ENCODE data around the gene ATP1A1. TPM values are rescaled to one million over a fixed set of nuclear protein-coding genes. Genes with fewer than 3 reads are reported as not detected.

Gene ATP1A1
- polyA plus RNA-seq, 3 donors = 32.3 to 135 (median 32.7) TPM

DNA sequence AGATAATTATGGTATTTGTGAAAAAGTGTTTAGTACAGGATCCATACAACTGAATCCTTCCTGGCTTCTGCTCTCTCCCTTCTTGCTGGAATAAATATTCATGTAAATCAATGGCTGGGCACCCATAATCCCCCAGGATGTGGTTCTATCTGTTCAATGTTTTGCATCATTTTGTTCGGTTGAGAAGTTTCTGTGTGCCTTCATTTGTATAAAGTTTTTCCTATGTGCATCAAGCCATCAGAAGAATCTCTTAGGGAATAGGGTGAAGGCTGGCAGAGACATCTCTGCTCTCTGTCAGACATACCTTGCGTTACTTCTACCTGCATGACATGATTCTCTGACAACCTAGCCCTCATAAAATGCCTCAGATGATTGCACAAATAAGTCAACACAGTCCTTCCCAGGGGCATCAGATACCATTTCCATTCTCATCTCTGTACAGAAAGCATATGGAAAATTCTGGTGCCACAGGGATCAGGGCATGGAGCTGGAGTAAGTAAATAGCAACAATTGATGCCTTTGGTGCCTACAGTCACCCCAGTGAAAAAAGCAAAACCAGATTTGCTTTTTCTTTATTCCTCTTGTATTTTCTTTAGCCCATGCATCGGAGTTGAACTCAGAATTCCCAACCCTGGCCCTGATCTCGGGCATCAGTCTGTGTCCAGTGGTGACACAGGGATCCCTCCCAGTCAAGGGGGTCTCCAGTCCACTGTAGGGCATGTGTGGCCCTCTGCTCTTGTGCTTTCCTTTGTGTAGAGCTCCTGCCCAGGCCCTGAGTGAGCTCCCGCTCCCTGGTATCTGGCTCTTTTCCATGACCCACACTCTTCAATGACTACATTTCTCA lies 39.7 kb upstream of the ATP1A1 start:
- Histone ChIP-seq H3K27ac (ENCODE audit: low read depth in 1 of 2, low read length in 2 of 2) (no peak overlapping the region), H3K27me3 (ENCODE audit: control insufficient read depth in 2 of 2, insufficient read depth in 2 of 2, low read length in 2 of 2) (no peaks in the 10 kb centered on the region), H3K4me3 (replicated peaks in 1 of 3; ENCODE audit: low read depth in 2 of 3, low read length in 3 of 3) (no peak overlapping the region), H2AFZ (ENCODE audit: insufficient read depth, low read depth, low read length, poor library complexity, severe bottlenecking) (no peak overlapping the region), H3K4me1 (ENCODE audit: control insufficient read depth in 1 of 2, insufficient read depth in 2 of 2, low read length in 2 of 2) (no peaks in the 10 kb centered on the region), H3K9ac (ENCODE audit: insufficient read depth, low read length, poor library complexity, severe bottlenecking) (no peak overlapping the region), H3K4me2 (replicated peaks; ENCODE audit: extremely low read depth, low read length, poor library complexity, severe bottlenecking) (no peak overlapping the region), H4K20me1 (ENCODE audit: insufficient read depth, low read length) (no peaks in the 10 kb centered on the region), H3K79me2 (ENCODE audit: insufficient read depth, low read length) (no peaks in the 10 kb centered on the region), H3K36me3 (replicated peaks in 1 of 2; ENCODE audit: control insufficient read depth in 1 of 2, insufficient read depth in 2 of 2, low read length in 2 of 2) (no peaks in the 10 kb centered on the region), H3K9me3 (replicated peaks in 1 of 2; ENCODE audit: control insufficient read depth in 1 of 2, insufficient read depth in 1 of 2, low read length in 2 of 2) (no peaks in the 10 kb centered on the region)
- Mint-ChIP-seq H3K4me3 (no peak overlapping the region), H3K9me3 (no peaks in the 10 kb centered on the region), H3K4me1 (no peaks in the 10 kb centered on the region), H3K27ac (peak overlapping the region in 1 of 7 donors; percentile 63), H3K36me3 (no peaks in the 10 kb centered on the region), H3K27me3 (ENCODE audit: low read depth in 3 of 3) (peaks cover 3 to 6% (median 4%) of the 10 kb centered on the region in 3 donors)
- no peak for DNase-seq
- intact Hi-C loops (cut with micrococcal nuclease) = no loop called here
- TF ChIP-seq, protein P1, sequence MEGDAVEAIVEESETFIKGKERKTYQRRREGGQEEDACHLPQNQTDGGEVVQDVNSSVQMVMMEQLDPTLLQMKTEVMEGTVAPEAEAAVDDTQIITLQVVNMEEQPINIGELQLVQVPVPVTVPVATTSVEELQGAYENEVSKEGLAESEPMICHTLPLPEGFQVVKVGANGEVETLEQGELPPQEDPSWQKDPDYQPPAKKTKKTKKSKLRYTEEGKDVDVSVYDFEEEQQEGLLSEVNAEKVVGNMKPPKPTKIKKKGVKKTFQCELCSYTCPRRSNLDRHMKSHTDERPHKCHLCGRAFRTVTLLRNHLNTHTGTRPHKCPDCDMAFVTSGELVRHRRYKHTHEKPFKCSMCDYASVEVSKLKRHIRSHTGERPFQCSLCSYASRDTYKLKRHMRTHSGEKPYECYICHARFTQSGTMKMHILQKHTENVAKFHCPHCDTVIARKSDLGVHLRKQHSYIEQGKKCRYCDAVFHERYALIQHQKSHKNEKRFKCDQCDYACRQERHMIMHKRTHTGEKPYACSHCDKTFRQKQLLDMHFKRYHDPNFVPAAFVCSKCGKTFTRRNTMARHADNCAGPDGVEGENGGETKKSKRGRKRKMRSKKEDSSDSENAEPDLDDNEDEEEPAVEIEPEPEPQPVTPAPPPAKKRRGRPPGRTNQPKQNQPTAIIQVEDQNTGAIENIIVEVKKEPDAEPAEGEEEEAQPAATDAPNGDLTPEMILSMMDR (IDR thresholded peaks at IDR 0.05) = no peak
- WGBS (ENCODE audit: insufficient coverage) = 96% methylated on average over 4 of the region's 5 CpGs

- Mint-ChIP-seq H3K4me3 (no peak overlapping the region), H3K27me3 (ENCODE audit: low read depth in 3 of 3) (peaks cover 3 to 6% (median 6%) of the 10 kb centered on the region in 3 donors), H3K9me3 (no peaks in the 10 kb centered on the region), H3K36me3 (no peaks in the 10 kb centered on the region), H3K27ac (peak overlapping the region in 2 of 7 donors; percentile 27 to 63), H3K4me1 (no peaks in the 10 kb centered on the region)
- Histone ChIP-seq H4K20me1 (ENCODE audit: insufficient read depth, low read length) (no peaks in the 10 kb centered on the region), H3K4me1 (ENCODE audit: control insufficient read depth in 1 of 2, insufficient read depth in 2 of 2, low read length in 2 of 2) (no peaks in the 10 kb centered on the region), H3K9ac (ENCODE audit: insufficient read depth, low read length, poor library complexity, severe bottlenecking) (no peak overlapping the region), H3K4me3 (replicated peaks in 1 of 3; ENCODE audit: low read depth in 2 of 3, low read length in 3 of 3) (no peak overlapping the region), H2AFZ (ENCODE audit: insufficient read depth, low read depth, low read length, poor library complexity, severe bottlenecking) (no peak overlapping the region), H3K27ac (ENCODE audit: low read depth in 1 of 2, low read length in 2 of 2) (no peak overlapping the region), H3K4me2 (replicated peaks; ENCODE audit: extremely low read depth, low read length, poor library complexity, severe bottlenecking) (no peak overlapping the region), H3K9me3 (replicated peaks in 1 of 2; ENCODE audit: control insufficient read depth in 1 of 2, insufficient read depth in 1 of 2, low read length in 2 of 2) (no peaks in the 10 kb centered on the region), H3K79me2 (ENCODE audit: insufficient read depth, low read length) (no peaks in the 10 kb centered on the region), H3K27me3 (ENCODE audit: control insufficient read depth in 2 of 2, insufficient read depth in 2 of 2, low read length in 2 of 2) (no peaks in the 10 kb centered on the region), H3K36me3 (replicated peaks in 1 of 2; ENCODE audit: control insufficient read depth in 1 of 2, insufficient read depth in 2 of 2, low read length in 2 of 2) (no peaks in the 10 kb centered on the region)
- TF ChIP-seq, protein P1 (IDR thresholded peaks at IDR 0.05) = no peak
- intact Hi-C loops (cut with micrococcal nuclease) = no loop called here
- no CpG with 5 or more reads among the region's 2 CpGs for WGBS (ENCODE audit: insufficient coverage)
- DNase-seq = no peak
Observed at GRCh38 chr1:116334015-116334547, 39.0 kb upstream of the ATP1A1 start.

All from CD14-positive monocyte (primary cell).